HepG2 (cell line): ENCODE data around the gene SEPHS2. TPM values are rescaled to one million over a fixed set of nuclear protein-coding genes. Genes with fewer than 3 reads are reported as not detected.

ENCODE experiments used
- ATF1 ChIP-seq: IDR thresholded peaks from 2 replicates; pipeline ENCODE4 v1.6.1; 2016; ENCODE audit warnings: mild to moderate bottlenecking, control low read depth
- ATF7-NPFF ChIP-seq: sonication (generic); formaldehyde crosslinking; IDR thresholded peaks from 2 replicates; pipeline ENCODE4 v1.8.1; 2023; ENCODE audit warnings: mild to moderate bottlenecking, low read depth, missing genetic modification reagents, moderate library complexity
- GABPA ChIP-seq, 2 experiments: IDR thresholded peaks; 2 replicates each; pipeline ENCODE4 v1.6.1; 2011 to 2016; ENCODE audit warnings: low read depth in 2 of 2, low read length in 1 of 2, missing biosample characterization in 1 of 2, missing genetic modification characterization in 1 of 2
- HOXA3 ChIP-seq: sonication (generic); formaldehyde crosslinking; IDR thresholded peaks from 2 replicates; pipeline ENCODE4 v1.5.0; 2020; ENCODE audit warnings: missing genetic modification reagents
- RBM39 ChIP-seq: fragments of 200-400 bp; formaldehyde crosslinking; IDR thresholded peaks from one replicate; pipeline ENCODE4 v1.6.1; 2018; ENCODE audit warnings: antibody characterized with exemption, mild to moderate bottlenecking, low read depth, low read length; ENCODE audit not compliant: poor library complexity, severe bottlenecking
- SP1 ChIP-seq, 2 experiments: fragments of 450-650 bp in 1 of 2; sonication (generic) in 1 of 2; formaldehyde crosslinking in 1 of 2; IDR thresholded peaks; 2 replicates each; pipeline versions ENCODE4 v1.4.0 to v1.6.1; 2016 to 2020; ENCODE audit warnings: missing genetic modification reagents in 1 of 2
- SRSF1 ChIP-seq: fragments of 200-400 bp; formaldehyde crosslinking; optimal IDR thresholded peaks from 2 replicates; pipeline ENCODE3; 2017; ENCODE audit warnings: mild to moderate bottlenecking, low read depth, low read length, moderate library complexity
- ZBTB1 ChIP-seq: sonication (generic); formaldehyde crosslinking; IDR thresholded peaks from 2 replicates; pipeline ENCODE4 v1.4.0; 2020; ENCODE audit warnings: missing genetic modification reagents, borderline replicate concordance
- ZBTB20 ChIP-seq: sonication (generic); formaldehyde crosslinking; IDR thresholded peaks from 2 replicates; pipeline ENCODE4 v1.8.1; 2023; ENCODE audit warnings: missing genetic modification reagents, low read depth, mild to moderate bottlenecking, borderline replicate concordance
- ZEB1 ChIP-seq: IDR thresholded peaks from 2 replicates; pipeline ENCODE4 v1.6.1; 2012; ENCODE audit warnings: mild to moderate bottlenecking, low read depth, inconsistent platforms; ENCODE audit not compliant: insufficient replicate concordance
- ZFP36L2 ChIP-seq: sonication (generic); formaldehyde crosslinking; IDR thresholded peaks from 2 replicates; pipeline ENCODE4 v1.4.0; 2020; ENCODE audit warnings: missing genetic modification reagents
- ZFY ChIP-seq: sonication (generic); formaldehyde crosslinking; IDR thresholded peaks from 2 replicates; pipeline ENCODE4 v1.4.0; 2020; ENCODE audit warnings: missing genetic modification reagents
- ZNF224 ChIP-seq: sonication (generic); formaldehyde crosslinking; IDR thresholded peaks from 2 replicates; pipeline ENCODE4 v1.5.0; 2020; ENCODE audit warnings: mild to moderate bottlenecking, missing genetic modification reagents
- ZNF441 ChIP-seq: sonication (generic); formaldehyde crosslinking; IDR thresholded peaks from 2 replicates; pipeline ENCODE4 v1.7.0; 2021; ENCODE audit warnings: missing genetic modification reagents, borderline replicate concordance
- ZNF678 ChIP-seq: sonication (generic); formaldehyde crosslinking; IDR thresholded peaks from 2 replicates; pipeline ENCODE4 v1.4.0; 2020; ENCODE audit warnings: mild to moderate bottlenecking, missing genetic modification reagents
- ZNF883 ChIP-seq: sonication (generic); formaldehyde crosslinking; IDR thresholded peaks from 2 replicates; pipeline ENCODE4 v1.5.1; 2020; ENCODE audit warnings: mild to moderate bottlenecking, missing genetic modification reagents; ENCODE audit errors: not compliant biosample characterization
- polyA plus RNA-seq, 8 experiments: library from polyadenylated mRNA; depleted of rRNA in 3 of 8; stranded (reverse) in 7 of 8; unstranded in 1 of 8; fragments of >200 nt; fragmentation: Illumina TruSeq in 4 of 8; extraction: Trizol in 4 of 8; gene quantifications; 2 replicates each; pipeline versions ENCODE4 v1.2.1 to v1.2.3, GENCODE V29; 2011 to 2016; ENCODE audit warnings: low read depth in 4 of 8, missing spikeins in 1 of 8, mixed read lengths in 1 of 8; ENCODE audit not compliant: insufficient read depth in 1 of 8
- total RNA-seq, 5 experiments: library from RNA; depleted of rRNA; stranded (reverse); fragments of >200 nt; fragmentation: Illumina TruSeq; extraction: Trizol; gene quantifications; 2 replicates each; pipeline ENCODE4 v1.2.3, GENCODE V29; 2016; ENCODE audit warnings: low read depth in 1 of 5
- TF ChIP-seq, protein P1 (sequence below): sonication (generic); formaldehyde crosslinking; IDR thresholded peaks from 2 replicates; pipeline ENCODE4 v1.9.0; 2021; ENCODE audit warnings: missing genetic modification reagents, mild to moderate bottlenecking, borderline replicate concordance
- TF ChIP-seq, protein P2 (sequence below): sonication (generic); formaldehyde crosslinking; IDR thresholded peaks from 2 replicates; pipeline ENCODE4 v1.8.1; 2023; ENCODE audit warnings: missing genetic modification reagents, inconsistent platforms, borderline replicate concordance
- TF ChIP-seq, protein P3 (sequence below), 2 experiments: fragments of 450-650 bp in 1 of 2; sonication (generic) in 1 of 2; formaldehyde crosslinking; IDR thresholded peaks; 2 replicates each; pipeline versions ENCODE4 v1.5.0 to v1.8.0; 2020 to 2022; ENCODE audit warnings: mild to moderate bottlenecking in 1 of 2, missing genetic modification reagents in 1 of 2
- TF ChIP-seq, protein P4 (sequence below): sonication (generic); formaldehyde crosslinking; conservative IDR thresholded peaks from 2 replicates; pipeline ENCODE4 v1.4.0; 2020; ENCODE audit warnings: missing genetic modification reagents
- TF ChIP-seq, protein P5 (sequence below): sonication (generic); formaldehyde crosslinking; IDR thresholded peaks from 2 replicates; pipeline ENCODE4 v1.8.1; 2023; ENCODE audit warnings: mild to moderate bottlenecking, moderate library complexity, missing genetic modification reagents
- TF ChIP-seq, protein P6 (sequence below): IDR thresholded peaks from 2 replicates; pipeline ENCODE4 v1.6.1; 2016; ENCODE audit warnings: mild to moderate bottlenecking, missing biosample characterization, missing genetic modification reagents

Gene SEPHS2
- total and polyA plus RNA-seq, 2 of the 13 experiments (the other 11 are each of a cell fraction or from before 2014, with no cell fraction given), result 20.7 to 127 TPM

DNA sequence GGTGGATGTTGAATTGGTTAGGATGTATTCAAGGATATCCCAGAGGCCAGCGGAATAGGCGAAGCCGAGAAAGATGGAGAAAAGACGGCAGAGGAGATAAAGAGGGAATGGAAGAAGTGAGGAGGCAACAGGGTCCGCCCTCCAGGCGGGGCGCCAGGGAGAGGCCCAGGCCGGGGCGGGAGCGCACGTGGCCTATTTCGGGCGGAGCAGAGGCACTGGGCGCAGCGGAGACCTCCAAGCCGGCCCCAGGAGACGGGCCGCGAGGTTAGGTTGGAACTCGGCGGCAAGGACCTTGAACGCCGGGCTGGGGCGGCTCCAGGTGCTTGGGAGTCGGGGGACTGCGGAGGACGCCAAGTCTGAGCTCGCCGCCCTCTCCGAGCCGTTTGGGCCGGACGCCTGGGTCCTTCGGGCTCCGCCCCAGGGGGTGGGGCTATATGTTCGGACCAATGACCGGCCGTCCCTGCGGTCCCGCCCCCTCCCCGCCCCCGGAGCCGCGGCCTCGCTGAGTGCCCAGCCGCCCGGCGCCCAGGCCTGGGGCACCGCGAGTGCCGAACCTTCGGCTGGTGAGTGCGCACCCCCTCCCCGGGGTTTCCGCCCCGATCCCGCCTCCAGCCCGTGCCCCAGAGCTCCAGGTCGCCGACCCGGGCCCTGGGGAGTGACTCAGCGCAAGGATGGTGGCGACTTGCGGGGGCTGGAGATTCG is 38.4 kb downstream of the SEPHS2 start, which contains the start of gene ZNF771 (continued):
- TF ChIP-seq, protein P1, sequence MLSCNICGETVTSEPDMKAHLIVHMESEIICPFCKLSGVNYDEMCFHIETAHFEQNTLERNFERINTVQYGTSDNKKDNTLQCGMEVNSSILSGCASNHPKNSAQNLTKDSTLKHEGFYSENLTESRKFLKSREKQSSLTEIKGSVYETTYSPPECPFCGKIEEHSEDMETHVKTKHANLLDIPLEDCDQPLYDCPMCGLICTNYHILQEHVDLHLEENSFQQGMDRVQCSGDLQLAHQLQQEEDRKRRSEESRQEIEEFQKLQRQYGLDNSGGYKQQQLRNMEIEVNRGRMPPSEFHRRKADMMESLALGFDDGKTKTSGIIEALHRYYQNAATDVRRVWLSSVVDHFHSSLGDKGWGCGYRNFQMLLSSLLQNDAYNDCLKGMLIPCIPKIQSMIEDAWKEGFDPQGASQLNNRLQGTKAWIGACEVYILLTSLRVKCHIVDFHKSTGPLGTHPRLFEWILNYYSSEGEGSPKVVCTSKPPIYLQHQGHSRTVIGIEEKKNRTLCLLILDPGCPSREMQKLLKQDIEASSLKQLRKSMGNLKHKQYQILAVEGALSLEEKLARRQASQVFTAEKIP (CRISPR knock-in tag), result no peak
- TF ChIP-seq ZFY (CRISPR knock-in tag) (peak; percentile 96), ZBTB1 (CRISPR knock-in tag) (no peak), RBM39 (peak; percentile 97), GABPA (IDR thresholded peaks at IDR 0.05; ENCODE audit: low read depth, low read length) (no peak), GABPA (CRISPR knock-in tag; IDR thresholded peaks at IDR 0.05; ENCODE audit: low read depth) (no peak), ATF7-NPFF (CRISPR knock-in tag) (peak; percentile 84), SP1 (IDR thresholded peaks at IDR 0.05) (0 out of 2 replicates have a peak, but pooled peaks have one; percentile 73), SP1 (CRISPR knock-in tag; IDR thresholded peaks at IDR 0.05) (peak; percentile 96), ZNF441 (CRISPR knock-in tag) (peak; percentile 28; the same call in 1 of the 2 replicates), ZNF678 (peak; percentile 95), SRSF1 (peak; percentile 54), ZNF883 (CRISPR knock-in tag) (peak; percentile 94), HOXA3 (CRISPR knock-in tag) (peak; percentile 68), ATF1 (CRISPR knock-in tag) (no peak), ZNF224 (peak; percentile 92; the same call in 1 of the 2 replicates), ZEB1 (no peak), ZBTB20 (peak; percentile 89; the same call in 1 of the 2 replicates), ZFP36L2 (CRISPR knock-in tag) (no peak)
- TF ChIP-seq, protein P2, sequence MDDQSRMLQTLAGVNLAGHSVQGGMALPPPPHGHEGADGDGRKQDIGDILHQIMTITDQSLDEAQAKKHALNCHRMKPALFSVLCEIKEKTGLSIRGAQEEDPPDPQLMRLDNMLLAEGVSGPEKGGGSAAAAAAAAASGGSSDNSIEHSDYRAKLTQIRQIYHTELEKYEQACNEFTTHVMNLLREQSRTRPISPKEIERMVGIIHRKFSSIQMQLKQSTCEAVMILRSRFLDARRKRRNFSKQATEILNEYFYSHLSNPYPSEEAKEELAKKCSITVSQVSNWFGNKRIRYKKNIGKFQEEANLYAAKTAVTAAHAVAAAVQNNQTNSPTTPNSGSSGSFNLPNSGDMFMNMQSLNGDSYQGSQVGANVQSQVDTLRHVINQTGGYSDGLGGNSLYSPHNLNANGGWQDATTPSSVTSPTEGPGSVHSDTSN (CRISPR knock-in tag), result no peak
- TF ChIP-seq, protein P3, sequence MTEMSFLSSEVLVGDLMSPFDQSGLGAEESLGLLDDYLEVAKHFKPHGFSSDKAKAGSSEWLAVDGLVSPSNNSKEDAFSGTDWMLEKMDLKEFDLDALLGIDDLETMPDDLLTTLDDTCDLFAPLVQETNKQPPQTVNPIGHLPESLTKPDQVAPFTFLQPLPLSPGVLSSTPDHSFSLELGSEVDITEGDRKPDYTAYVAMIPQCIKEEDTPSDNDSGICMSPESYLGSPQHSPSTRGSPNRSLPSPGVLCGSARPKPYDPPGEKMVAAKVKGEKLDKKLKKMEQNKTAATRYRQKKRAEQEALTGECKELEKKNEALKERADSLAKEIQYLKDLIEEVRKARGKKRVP (CRISPR knock-in tag; IDR thresholded peaks at IDR 0.05), result peak in 1 of 2 experiments; percentile 5; a peak in 2 of 4 replicates
- TF ChIP-seq, protein P4, sequence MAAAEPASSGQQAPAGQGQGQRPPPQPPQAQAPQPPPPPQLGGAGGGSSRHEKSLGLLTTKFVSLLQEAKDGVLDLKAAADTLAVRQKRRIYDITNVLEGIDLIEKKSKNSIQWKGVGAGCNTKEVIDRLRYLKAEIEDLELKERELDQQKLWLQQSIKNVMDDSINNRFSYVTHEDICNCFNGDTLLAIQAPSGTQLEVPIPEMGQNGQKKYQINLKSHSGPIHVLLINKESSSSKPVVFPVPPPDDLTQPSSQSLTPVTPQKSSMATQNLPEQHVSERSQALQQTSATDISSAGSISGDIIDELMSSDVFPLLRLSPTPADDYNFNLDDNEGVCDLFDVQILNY, result 0 out of 2 replicates have a peak, but pooled peaks have one; percentile 12
- TF ChIP-seq, protein P5, sequence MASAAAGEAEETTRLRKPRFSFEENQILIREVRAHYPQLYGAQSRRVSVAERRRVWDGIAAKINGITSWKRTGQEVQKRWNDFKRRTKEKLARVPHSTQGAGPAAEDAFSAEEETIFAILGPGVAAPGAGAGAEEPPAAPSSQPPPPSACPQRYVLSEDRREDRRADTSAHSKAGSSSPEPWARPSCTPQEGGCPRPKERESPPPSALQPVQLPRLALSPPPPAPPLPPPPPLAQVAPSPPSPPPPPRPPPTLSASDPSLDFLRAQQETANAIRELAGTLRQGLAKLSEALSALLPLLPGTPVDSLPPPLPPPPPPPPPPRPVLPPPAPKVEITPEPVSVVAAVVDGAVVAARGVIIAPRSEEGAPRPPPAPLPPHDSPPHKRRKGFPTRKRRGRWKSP (CRISPR knock-in tag), result peak; percentile 77; the same call in 1 of the 2 replicates
- TF ChIP-seq, protein P6, sequence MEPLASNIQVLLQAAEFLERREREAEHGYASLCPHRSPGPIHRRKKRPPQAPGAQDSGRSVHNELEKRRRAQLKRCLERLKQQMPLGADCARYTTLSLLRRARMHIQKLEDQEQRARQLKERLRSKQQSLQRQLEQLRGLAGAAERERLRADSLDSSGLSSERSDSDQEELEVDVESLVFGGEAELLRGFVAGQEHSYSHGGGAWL (CRISPR knock-in tag), result peak; percentile 97
